ENCODE data around the gene UNC13B.
"Not testable (repeated sequence)": the region's sequence is repeated elsewhere in the genome, so short reads cannot be mapped to it uniquely, and the experiment has no call there.

UNC13B gene

GRCh38 chr9:35409434-35409833 lies 247.6 kb downstream of the UNC13B start:
- H3K27ac ChIP-seq (ENCODE audit: insufficient read depth, low read length, poor library complexity, severe bottlenecking); H3K4me3 ChIP-seq (ENCODE audit: insufficient read depth, low read depth, low read length, poor library complexity, severe bottlenecking); H3K36me3 ChIP-seq (ENCODE audit: control insufficient read depth, insufficient read depth, low read length); DNase-seq; H3K27me3 ChIP-seq (replicated peaks; ENCODE audit: control insufficient read depth, insufficient read depth, low read length, poor library complexity, severe bottlenecking); H3K4me1 ChIP-seq (ENCODE audit: control insufficient read depth, insufficient read depth, low read length, poor library complexity, severe bottlenecking); H3K9me3 ChIP-seq (ENCODE audit: control insufficient read depth, low read length): not testable (repeated sequence)

DNA sequence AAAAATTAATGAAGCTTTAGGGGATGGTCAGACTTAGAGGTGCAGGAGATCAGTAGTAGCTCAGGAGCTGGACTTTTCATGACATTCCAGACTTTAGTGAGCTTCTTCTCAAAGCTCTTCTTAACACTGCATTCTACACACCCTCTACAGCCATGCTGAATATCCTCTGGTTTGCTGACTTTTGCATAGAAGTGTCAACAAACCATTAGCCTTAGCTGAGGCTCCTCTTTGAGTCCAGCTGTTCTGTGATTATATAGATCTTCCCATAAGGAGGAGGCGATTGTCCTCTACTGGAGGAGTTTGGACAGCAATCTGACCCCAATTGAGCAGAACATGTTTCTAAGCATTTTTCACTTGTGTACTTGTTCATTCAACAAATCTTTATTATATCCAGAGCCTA lies 253.1 kb downstream of the UNC13B start:
- no peaks in the 10 kb centered on the region for H3K27me3 ChIP-seq (replicated peaks; ENCODE audit: control insufficient read depth, insufficient read depth, low read length, poor library complexity, severe bottlenecking)
- no peaks in the 10 kb centered on the region for H3K4me1 ChIP-seq (ENCODE audit: control insufficient read depth, insufficient read depth, low read length, poor library complexity, severe bottlenecking)
- no peak overlapping the region for H3K27ac ChIP-seq (ENCODE audit: insufficient read depth, low read length, poor library complexity, severe bottlenecking)
- no peak for DNase-seq
- no peaks in the 10 kb centered on the region for H3K9me3 ChIP-seq (ENCODE audit: control insufficient read depth, low read length)
- no peaks in the 10 kb centered on the region for H3K36me3 ChIP-seq (ENCODE audit: control insufficient read depth, insufficient read depth, low read length)
- no peak overlapping the region for H3K4me3 ChIP-seq (ENCODE audit: insufficient read depth, low read depth, low read length, poor library complexity, severe bottlenecking)

DNA sequence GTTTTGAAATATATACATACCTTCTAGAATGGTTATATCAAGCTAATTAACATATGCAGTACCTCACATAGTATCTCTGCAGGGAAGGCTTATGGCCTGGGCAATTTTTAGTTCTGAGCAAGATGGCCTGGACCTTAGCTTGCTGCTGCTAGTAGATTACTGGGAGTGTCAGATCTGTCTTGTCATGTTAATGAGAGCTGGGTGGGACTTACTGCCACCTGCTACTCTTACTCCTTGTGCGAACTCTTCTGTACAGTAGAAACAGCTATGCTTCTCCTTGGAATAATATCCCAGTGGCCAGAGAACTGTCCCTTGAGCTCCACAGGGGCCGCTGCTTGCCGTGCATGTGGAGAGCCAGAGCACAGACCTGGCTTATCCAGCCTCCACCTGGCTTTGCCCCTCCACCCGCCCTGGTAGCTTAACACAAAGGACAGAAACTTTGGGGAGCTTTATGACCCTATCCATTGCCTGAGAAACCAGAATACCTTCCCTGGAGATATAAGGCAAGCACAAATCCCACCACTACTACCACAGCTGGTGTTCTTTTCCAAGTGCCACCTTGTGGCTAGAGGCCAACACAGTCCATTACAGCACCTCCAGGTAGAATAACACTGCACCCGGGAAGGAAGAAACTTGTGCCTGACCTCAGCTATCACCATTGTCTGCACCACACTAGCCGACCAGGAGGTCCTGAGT lies 253.7 kb downstream of the UNC13B start:
- no peak overlapping the region for H3K4me3 ChIP-seq (ENCODE audit: insufficient read depth, low read depth, low read length, poor library complexity, severe bottlenecking)
- H3K27me3 ChIP-seq (replicated peaks; ENCODE audit: control insufficient read depth, insufficient read depth, low read length, poor library complexity, severe bottlenecking), result no peaks in the 10 kb centered on the region
- no peaks in the 10 kb centered on the region for H3K36me3 ChIP-seq (ENCODE audit: control insufficient read depth, insufficient read depth, low read length)
- DNase-seq, result no peak
- no peak overlapping the region for H3K27ac ChIP-seq (ENCODE audit: insufficient read depth, low read length, poor library complexity, severe bottlenecking)
- H3K4me1 ChIP-seq (ENCODE audit: control insufficient read depth, insufficient read depth, low read length, poor library complexity, severe bottlenecking), result no peaks in the 10 kb centered on the region
- H3K9me3 ChIP-seq (ENCODE audit: control insufficient read depth, low read length), result no peaks in the 10 kb centered on the region

GRCh38 chr9:35416098-35416427 lies 254.3 kb downstream of the UNC13B start:
- DNase-seq, result no peak
- H3K9me3 ChIP-seq (ENCODE audit: control insufficient read depth, low read length), result no peaks in the 10 kb centered on the region
- H3K27me3 ChIP-seq (replicated peaks; ENCODE audit: control insufficient read depth, insufficient read depth, low read length, poor library complexity, severe bottlenecking), result no peaks in the 10 kb centered on the region
- H3K36me3 ChIP-seq (ENCODE audit: control insufficient read depth, insufficient read depth, low read length), result no peaks in the 10 kb centered on the region
- no peaks in the 10 kb centered on the region for H3K4me1 ChIP-seq (ENCODE audit: control insufficient read depth, insufficient read depth, low read length, poor library complexity, severe bottlenecking)
- no peak overlapping the region for H3K4me3 ChIP-seq (ENCODE audit: insufficient read depth, low read depth, low read length, poor library complexity, severe bottlenecking)
- H3K27ac ChIP-seq (ENCODE audit: insufficient read depth, low read length, poor library complexity, severe bottlenecking), result no peak overlapping the region

DNA sequence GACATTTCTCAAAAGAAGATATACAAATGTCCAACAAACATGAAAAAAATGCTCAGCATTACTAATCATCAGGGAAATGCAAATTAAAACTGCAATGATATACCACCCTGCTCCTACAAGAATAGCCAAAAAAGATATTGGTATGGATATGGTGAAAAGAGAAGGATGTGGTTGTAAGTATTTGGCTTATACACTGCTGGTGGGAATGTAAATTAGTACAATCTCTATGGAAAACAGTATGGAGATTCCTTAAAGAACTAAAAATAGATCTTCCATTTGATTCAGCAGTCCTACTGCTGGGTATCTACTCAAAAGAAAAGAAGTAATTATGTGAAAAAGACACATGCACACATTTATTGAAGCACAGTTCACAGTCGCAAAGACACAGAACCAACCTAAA lies 260.5 kb downstream of the UNC13B start:
- Histone ChIP-seq H3K9me3 (ENCODE audit: control insufficient read depth, low read length) (no peaks in the 10 kb centered on the region), H3K27ac (ENCODE audit: insufficient read depth, low read length, poor library complexity, severe bottlenecking) (no peak overlapping the region), H3K27me3 (replicated peaks; ENCODE audit: control insufficient read depth, insufficient read depth, low read length, poor library complexity, severe bottlenecking) (peaks cover 5% of the 10 kb centered on the region), H3K4me1 (ENCODE audit: control insufficient read depth, insufficient read depth, low read length, poor library complexity, severe bottlenecking) (no peaks in the 10 kb centered on the region), H3K36me3 (ENCODE audit: control insufficient read depth, insufficient read depth, low read length) (no peaks in the 10 kb centered on the region), H3K4me3 (ENCODE audit: insufficient read depth, low read depth, low read length, poor library complexity, severe bottlenecking) (no peak overlapping the region)
- no peak for DNase-seq

GRCh38 chr9:35422753-35423152 lies 260.9 kb downstream of the UNC13B start:
- no peaks in the 10 kb centered on the region for H3K4me1 ChIP-seq (ENCODE audit: control insufficient read depth, insufficient read depth, low read length, poor library complexity, severe bottlenecking)
- H3K9me3 ChIP-seq (ENCODE audit: control insufficient read depth, low read length), result no peaks in the 10 kb centered on the region
- no peak overlapping the region for H3K27ac ChIP-seq (ENCODE audit: insufficient read depth, low read length, poor library complexity, severe bottlenecking)
- no peaks in the 10 kb centered on the region for H3K36me3 ChIP-seq (ENCODE audit: control insufficient read depth, insufficient read depth, low read length)
- peaks cover 5% of the 10 kb centered on the region for H3K27me3 ChIP-seq (replicated peaks; ENCODE audit: control insufficient read depth, insufficient read depth, low read length, poor library complexity, severe bottlenecking)
- DNase-seq, result no peak
- no peak overlapping the region for H3K4me3 ChIP-seq (ENCODE audit: insufficient read depth, low read depth, low read length, poor library complexity, severe bottlenecking)

DNA sequence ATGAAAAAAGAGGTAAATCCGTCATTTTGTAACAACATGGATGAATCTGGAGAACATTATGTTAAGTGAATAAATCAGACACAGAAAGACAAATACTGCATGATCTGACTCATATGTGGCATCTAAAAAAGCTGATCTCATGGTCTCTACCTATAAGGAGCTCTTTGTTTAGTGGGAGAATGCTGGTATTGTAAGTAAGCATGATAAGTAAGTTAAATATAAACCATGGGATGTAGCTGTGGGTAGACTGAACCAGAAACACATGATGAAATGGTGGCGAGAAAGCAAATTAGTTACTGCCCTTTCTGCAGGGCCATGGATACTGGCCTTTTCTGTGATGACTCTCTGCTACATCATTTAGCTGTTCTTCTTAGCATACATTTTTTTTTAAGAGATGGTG lies 261.7 kb downstream of the UNC13B start:
- no peak overlapping the region for H3K27ac ChIP-seq (ENCODE audit: insufficient read depth, low read length, poor library complexity, severe bottlenecking)

GRCh38 chr9:35424356-35425352 lies 262.8 kb downstream of the UNC13B start:
- H3K27ac ChIP-seq (ENCODE audit: insufficient read depth, low read length, poor library complexity, severe bottlenecking), result no peak overlapping the region
- no peak overlapping the region for H3K4me3 ChIP-seq (ENCODE audit: insufficient read depth, low read depth, low read length, poor library complexity, severe bottlenecking)
- H3K4me1 ChIP-seq (ENCODE audit: control insufficient read depth, insufficient read depth, low read length, poor library complexity, severe bottlenecking), result no peaks in the 10 kb centered on the region
- DNase-seq, result no peak
- no peaks in the 10 kb centered on the region for H3K9me3 ChIP-seq (ENCODE audit: control insufficient read depth, low read length)
- H3K36me3 ChIP-seq (ENCODE audit: control insufficient read depth, insufficient read depth, low read length), result no peaks in the 10 kb centered on the region
- peaks cover 8% of the 10 kb centered on the region for H3K27me3 ChIP-seq (replicated peaks; ENCODE audit: control insufficient read depth, insufficient read depth, low read length, poor library complexity, severe bottlenecking)

More for the DNA sequence above, 261.7 kb downstream of the UNC13B start:
- Histone ChIP-seq H3K36me3 (ENCODE audit: control insufficient read depth, insufficient read depth, low read length) (no peaks in the 10 kb centered on the region), H3K4me1 (ENCODE audit: control insufficient read depth, insufficient read depth, low read length, poor library complexity, severe bottlenecking) (no peaks in the 10 kb centered on the region), H3K9me3 (ENCODE audit: control insufficient read depth, low read length) (no peaks in the 10 kb centered on the region), H3K4me3 (ENCODE audit: insufficient read depth, low read depth, low read length, poor library complexity, severe bottlenecking) (no peak overlapping the region), H3K27me3 (replicated peaks; ENCODE audit: control insufficient read depth, insufficient read depth, low read length, poor library complexity, severe bottlenecking) (peaks cover 5% of the 10 kb centered on the region)
- DNase-seq, result no peak

DNA sequence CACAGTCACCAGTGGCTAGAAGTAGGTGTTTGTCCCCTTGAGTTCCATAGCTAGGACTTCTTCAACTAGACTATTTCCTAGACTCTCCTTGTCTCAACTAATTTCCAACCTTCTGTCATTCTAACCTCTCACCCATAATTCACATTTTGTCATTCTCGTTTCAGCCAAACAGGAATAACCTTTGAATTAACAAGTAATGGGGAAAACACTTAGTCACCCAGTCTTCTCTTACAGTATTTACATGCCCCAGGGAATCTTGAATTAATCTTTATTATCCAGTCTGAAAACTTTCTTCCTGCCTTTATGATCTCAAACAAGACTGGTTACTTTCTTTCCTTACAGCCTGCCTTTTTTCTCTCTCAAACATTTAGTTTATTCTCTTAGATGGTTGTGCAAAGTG lies 264.8 kb downstream of the UNC13B start:
- H3K4me3 ChIP-seq (ENCODE audit: insufficient read depth, low read depth, low read length, poor library complexity, severe bottlenecking), result no peak overlapping the region
- no peaks in the 10 kb centered on the region for H3K36me3 ChIP-seq (ENCODE audit: control insufficient read depth, insufficient read depth, low read length)
- H3K27me3 ChIP-seq (replicated peaks; ENCODE audit: control insufficient read depth, insufficient read depth, low read length, poor library complexity, severe bottlenecking), result peaks cover 8% of the 10 kb centered on the region
- H3K4me1 ChIP-seq (ENCODE audit: control insufficient read depth, insufficient read depth, low read length, poor library complexity, severe bottlenecking), result no peaks in the 10 kb centered on the region
- no peaks in the 10 kb centered on the region for H3K9me3 ChIP-seq (ENCODE audit: control insufficient read depth, low read length)
- DNase-seq, result no peak
- no peak overlapping the region for H3K27ac ChIP-seq (ENCODE audit: insufficient read depth, low read length, poor library complexity, severe bottlenecking)

DNA sequence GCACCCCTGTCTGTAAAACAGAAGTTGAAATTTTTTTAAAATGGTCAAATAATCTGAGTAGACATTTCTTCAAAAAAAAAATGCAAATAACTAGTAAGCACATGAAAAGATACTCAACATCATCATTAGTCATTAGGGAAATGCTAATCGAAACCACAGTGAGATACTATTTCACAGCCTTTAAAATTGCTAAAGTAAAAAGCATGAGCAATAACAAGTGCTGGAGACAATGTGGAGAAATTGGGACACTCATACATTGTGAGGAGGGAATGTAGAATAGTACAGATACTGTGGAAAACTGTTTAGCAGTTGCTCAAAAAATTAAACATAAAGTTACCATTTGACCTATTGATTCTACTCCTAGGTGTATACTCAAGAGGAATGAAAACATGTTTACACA lies 269.7 kb downstream of the UNC13B start:
- H3K4me3 ChIP-seq (ENCODE audit: insufficient read depth, low read depth, low read length, poor library complexity, severe bottlenecking), result no peak overlapping the region
- no peaks in the 10 kb centered on the region for H3K4me1 ChIP-seq (ENCODE audit: control insufficient read depth, insufficient read depth, low read length, poor library complexity, severe bottlenecking)
- H3K9me3 ChIP-seq (ENCODE audit: control insufficient read depth, low read length), result no peaks in the 10 kb centered on the region
- no peak for DNase-seq
- H3K27me3 ChIP-seq (replicated peaks; ENCODE audit: control insufficient read depth, insufficient read depth, low read length, poor library complexity, severe bottlenecking), result peaks cover 8% of the 10 kb centered on the region
- H3K36me3 ChIP-seq (ENCODE audit: control insufficient read depth, insufficient read depth, low read length), result no peaks in the 10 kb centered on the region
- H3K27ac ChIP-seq (ENCODE audit: insufficient read depth, low read length, poor library complexity, severe bottlenecking), result no peak overlapping the region

All from effector memory CD4-positive, alpha-beta T cell (primary cell).